ENCODE measurements around the gene ANKS1A. TPM values are rescaled to one million over a fixed set of nuclear protein-coding genes. Genes with fewer than 3 reads are reported as not detected.

The ANKS1A gene
- total RNA-seq, 1 donor, result 7.2 TPM

- Histone ChIP-seq H4K20me1 (ENCODE audit: insufficient read depth, low read length) (peaks cover 16% of the 10 kb centered on the region), H3K27me3 (ENCODE audit: insufficient read depth, low read length) (no peaks in the 10 kb centered on the region), H3K79me2 (ENCODE audit: insufficient read depth, low read length) (peaks cover 19% of the 10 kb centered on the region), H3K27ac (ENCODE audit: low read depth, low read length) (no peak overlapping the region), H3K36me3 (ENCODE audit: insufficient read depth, low read length) (no peaks in the 10 kb centered on the region), H2AFZ (ENCODE audit: low read length) (no peak overlapping the region), H3K4me2 (ENCODE audit: insufficient read depth, low read length) (no peak overlapping the region), H3K9me3 (ENCODE audit: low read depth, low read length) (no peaks in the 10 kb centered on the region), H3K4me3 (ENCODE audit: insufficient read depth, low read length) (no peak overlapping the region), H3K4me1 (ENCODE audit: insufficient read depth, low read length) (peaks cover 19% of the 10 kb centered on the region)
- no peak for DNase-seq (ENCODE audit: insufficient read length, low spot score, missing footprints)
- no peak for TF ChIP-seq CTCF (IDR thresholded peaks at IDR 0.05; ENCODE audit: extremely low read depth, low read depth, low read length)
Measured at GRCh38 chr6:34924831-34925625, 36.0 kb downstream of the ANKS1A start.

- no peaks in the 10 kb centered on the region for H3K27me3 ChIP-seq (ENCODE audit: insufficient read depth, low read length)
- TF ChIP-seq CTCF (IDR thresholded peaks at IDR 0.05; ENCODE audit: extremely low read depth, low read depth, low read length), result no peak
- no peaks in the 10 kb centered on the region for H3K36me3 ChIP-seq (ENCODE audit: insufficient read depth, low read length)
- H3K27ac ChIP-seq (ENCODE audit: low read depth, low read length), result no peak overlapping the region
- H3K4me2 ChIP-seq (ENCODE audit: insufficient read depth, low read length), result no peak overlapping the region
- peaks cover 21% of the 10 kb centered on the region for H3K79me2 ChIP-seq (ENCODE audit: insufficient read depth, low read length)
- no peak overlapping the region for H3K4me3 ChIP-seq (ENCODE audit: insufficient read depth, low read length)
- DNase-seq (ENCODE audit: insufficient read length, low spot score, missing footprints), result peak; percentile 77
- no peak overlapping the region for H2AFZ ChIP-seq (ENCODE audit: low read length)
- peaks cover 19% of the 10 kb centered on the region for H3K4me1 ChIP-seq (ENCODE audit: insufficient read depth, low read length)
- no peaks in the 10 kb centered on the region for H3K9me3 ChIP-seq (ENCODE audit: low read depth, low read length)
- peaks cover 16% of the 10 kb centered on the region for H4K20me1 ChIP-seq (ENCODE audit: insufficient read depth, low read length)
Measured at GRCh38 chr6:34926655-34927054, 37.6 kb downstream of the ANKS1A start.

- no peaks in the 10 kb centered on the region for H3K9me3 ChIP-seq (ENCODE audit: low read depth, low read length)
- H4K20me1 ChIP-seq (ENCODE audit: insufficient read depth, low read length), result peaks cover 16% of the 10 kb centered on the region
- no peak for TF ChIP-seq CTCF (IDR thresholded peaks at IDR 0.05; ENCODE audit: extremely low read depth, low read depth, low read length)
- DNase-seq (ENCODE audit: insufficient read length, low spot score, missing footprints), result no peak
- no peak overlapping the region for H3K4me3 ChIP-seq (ENCODE audit: insufficient read depth, low read length)
- H3K36me3 ChIP-seq (ENCODE audit: insufficient read depth, low read length), result no peaks in the 10 kb centered on the region
- peaks cover 14% of the 10 kb centered on the region for H3K4me1 ChIP-seq (ENCODE audit: insufficient read depth, low read length)
- H3K27me3 ChIP-seq (ENCODE audit: insufficient read depth, low read length), result no peaks in the 10 kb centered on the region
- H3K79me2 ChIP-seq (ENCODE audit: insufficient read depth, low read length), result peaks cover 22% of the 10 kb centered on the region
- H3K4me2 ChIP-seq (ENCODE audit: insufficient read depth, low read length), result no peak overlapping the region
- no peak overlapping the region for H2AFZ ChIP-seq (ENCODE audit: low read length)
- no peak overlapping the region for H3K27ac ChIP-seq (ENCODE audit: low read depth, low read length)
Measured at GRCh38 chr6:34928220-34928619, 39.2 kb downstream of the ANKS1A start.

- H4K20me1 ChIP-seq (ENCODE audit: insufficient read depth, low read length), result peaks cover 16% of the 10 kb centered on the region
- no peak overlapping the region for H2AFZ ChIP-seq (ENCODE audit: low read length)
- H3K9me3 ChIP-seq (ENCODE audit: low read depth, low read length), result no peaks in the 10 kb centered on the region
- peaks cover 22% of the 10 kb centered on the region for H3K79me2 ChIP-seq (ENCODE audit: insufficient read depth, low read length)
- H3K27ac ChIP-seq (ENCODE audit: low read depth, low read length), result no peak overlapping the region
- no peak for TF ChIP-seq CTCF (IDR thresholded peaks at IDR 0.05; ENCODE audit: extremely low read depth, low read depth, low read length)
- peaks cover 14% of the 10 kb centered on the region for H3K4me1 ChIP-seq (ENCODE audit: insufficient read depth, low read length)
- no peak for DNase-seq (ENCODE audit: insufficient read length, low spot score, missing footprints)
- no peaks in the 10 kb centered on the region for H3K27me3 ChIP-seq (ENCODE audit: insufficient read depth, low read length)
- H3K4me2 ChIP-seq (ENCODE audit: insufficient read depth, low read length), result no peak overlapping the region
- H3K4me3 ChIP-seq (ENCODE audit: insufficient read depth, low read length), result no peak overlapping the region
- no peaks in the 10 kb centered on the region for H3K36me3 ChIP-seq (ENCODE audit: insufficient read depth, low read length)
Measured at GRCh38 chr6:34928695-34929094, 39.6 kb downstream of the ANKS1A start.

Data from osteoblast (primary cell).